HepG2 (cell line): Measurements from ENCODE around the gene PVR. TPM values are rescaled to one million over a fixed set of nuclear protein-coding genes. Genes with fewer than 3 reads are reported as not detected.
A peak's percentile ranks its signal among the peaks of the same experiment; 100 is the strongest.

Experiments
- AGO2 ChIP-seq: fragments of 200-400 bp; formaldehyde crosslinking; optimal IDR thresholded peaks from 2 replicates; pipeline ENCODE3; 2017; ENCODE audit warnings: mild to moderate bottlenecking, low read depth, low read length, moderate library complexity
- CC2D1A ChIP-seq: sonication (generic); formaldehyde crosslinking; IDR thresholded peaks from 2 replicates; pipeline ENCODE4 v1.8.1; 2023; ENCODE audit warnings: mild to moderate bottlenecking, missing genetic modification reagents
- HIC2 ChIP-seq: sonication (generic); formaldehyde crosslinking; IDR thresholded peaks from 2 replicates; pipeline ENCODE4 v1.9.0; 2022; ENCODE audit warnings: low read depth, missing genetic modification reagents
- MTF2 ChIP-seq: sonication (generic); formaldehyde crosslinking; IDR thresholded peaks from 2 replicates; pipeline ENCODE4 v1.5.0; 2020; ENCODE audit warnings: missing genetic modification reagents, borderline replicate concordance
- NFKB2 ChIP-seq: sonication (generic); formaldehyde crosslinking; IDR thresholded peaks from 2 replicates; pipeline ENCODE4 v1.4.0; 2020; ENCODE audit warnings: missing genetic modification reagents, borderline replicate concordance
- PAX8 ChIP-seq: sonication (generic); formaldehyde crosslinking; IDR thresholded peaks from 2 replicates; pipeline ENCODE4 v1.8.0; 2022; ENCODE audit warnings: mild to moderate bottlenecking, missing genetic modification reagents, borderline replicate concordance
- PHF5A ChIP-seq: IDR thresholded peaks from one replicate; pipeline ENCODE4 v1.6.1; 2018; ENCODE audit warnings: low read depth, missing genetic modification reagents; ENCODE audit not compliant: unreplicated experiment
- RBFOX2 ChIP-seq: fragments of 200-400 bp; formaldehyde crosslinking; IDR thresholded peaks from 2 replicates; pipeline ENCODE4 v1.6.1; 2017; ENCODE audit warnings: low read depth, mild to moderate bottlenecking, low read length
- RFXANK ChIP-seq: IDR thresholded peaks from 2 replicates; pipeline ENCODE4 v1.6.1; 2016
- SNAPC2 ChIP-seq: sonication (generic); formaldehyde crosslinking; IDR thresholded peaks from 2 replicates; pipeline ENCODE4 v1.8.1; 2022; ENCODE audit warnings: mild to moderate bottlenecking, missing genetic modification reagents
- ZBTB7A ChIP-seq: sonication (generic); formaldehyde crosslinking; IDR thresholded peaks from 2 replicates; pipeline ENCODE4 v1.8.0; 2022; ENCODE audit warnings: mild to moderate bottlenecking, missing genetic modification reagents
- ZBTB7B ChIP-seq: sonication (generic); formaldehyde crosslinking; IDR thresholded peaks from 2 replicates; pipeline ENCODE4 v1.4.0; 2020; ENCODE audit warnings: missing genetic modification reagents
- ZFYVE20 ChIP-seq: sonication (generic); formaldehyde crosslinking; IDR thresholded peaks from 2 replicates; pipeline ENCODE4 v1.8.0; 2023; ENCODE audit warnings: low read depth, mild to moderate bottlenecking, moderate library complexity, missing genetic modification reagents, borderline replicate concordance
- ZNF121 ChIP-seq: sonication (generic); formaldehyde crosslinking; IDR thresholded peaks from 2 replicates; pipeline ENCODE4 v1.5.0; 2020; ENCODE audit warnings: mild to moderate bottlenecking, missing genetic modification reagents
- ZNF362 ChIP-seq: sonication (generic); formaldehyde crosslinking; IDR thresholded peaks from 2 replicates; pipeline ENCODE4 v1.4.0; 2020; ENCODE audit warnings: missing genetic modification reagents, mild to moderate bottlenecking, borderline replicate concordance
- ZNF580 ChIP-seq: IDR thresholded peaks from 2 replicates; pipeline ENCODE4 v1.6.1; 2016; ENCODE audit warnings: low read depth, borderline replicate concordance
- ZNF619 ChIP-seq: sonication (generic); formaldehyde crosslinking; IDR thresholded peaks from 2 replicates; pipeline ENCODE4 v1.4.0; 2020; ENCODE audit warnings: mild to moderate bottlenecking, missing genetic modification reagents
- ZNF687 ChIP-seq: sonication (generic); formaldehyde crosslinking; IDR thresholded peaks from 2 replicates; pipeline ENCODE4 v1.5.1; 2020; ENCODE audit warnings: mild to moderate bottlenecking, missing genetic modification reagents, moderate library complexity
- ZNF7 ChIP-seq: IDR thresholded peaks from 2 replicates; pipeline ENCODE4 v1.6.1; 2016; ENCODE audit warnings: missing biosample characterization, missing genetic modification reagents
- polyA plus RNA-seq, 8 experiments: library from polyadenylated mRNA; depleted of rRNA in 3 of 8; stranded (reverse) in 7 of 8; unstranded in 1 of 8; fragments of >200 nt; fragmentation: Illumina TruSeq in 4 of 8; extraction: Trizol in 4 of 8; gene quantifications; 2 replicates each; pipeline versions ENCODE4 v1.2.1 to v1.2.3, GENCODE V29; 2011 to 2016; ENCODE audit warnings: low read depth in 4 of 8, missing spikeins in 1 of 8, mixed read lengths in 1 of 8; ENCODE audit not compliant: insufficient read depth in 1 of 8
- total RNA-seq, 5 experiments: library from RNA; depleted of rRNA; stranded (reverse); fragments of >200 nt; fragmentation: Illumina TruSeq; extraction: Trizol; gene quantifications; 2 replicates each; pipeline ENCODE4 v1.2.3, GENCODE V29; 2016; ENCODE audit warnings: low read depth in 1 of 5

PVR gene
- total and polyA plus RNA-seq, 2 of the 13 experiments (the other 11 are each of a cell fraction or from before 2014, with no cell fraction given) = 43.4 to 46.6 TPM

- TF ChIP-seq NFKB2 (CRISPR knock-in tag) (peak; percentile 49; the same call in 1 of the 2 replicates), PAX8 (CRISPR knock-in tag) (no peak), ZFYVE20 (CRISPR knock-in tag) (no peak), RFXANK (CRISPR knock-in tag) (no peak), ZBTB7B (CRISPR knock-in tag) (peak; percentile 86; the same call in 1 of the 2 replicates), ZNF7 (CRISPR knock-in tag) (no peak), AGO2 (no peak), MTF2 (CRISPR knock-in tag) (no peak), ZNF687 (CRISPR knock-in tag) (peak; percentile 64), CC2D1A (CRISPR knock-in tag) (no peak), HIC2 (CRISPR knock-in tag) (peak; percentile 53; the same call in 1 of the 2 replicates), ZNF580 (CRISPR knock-in tag) (peak; percentile 54; the same call in 1 of the 2 replicates), ZBTB7A (peak; percentile 84; the same call in 1 of the 2 replicates), SNAPC2 (CRISPR knock-in tag) (no peak), ZNF362 (CRISPR knock-in tag) (peak; percentile 65; the same call in 1 of the 2 replicates), PHF5A (CRISPR knock-in tag) (peak; percentile 55), ZNF121 (CRISPR knock-in tag) (0 out of 2 replicates have a peak, but pooled peaks have one; percentile 8), RBFOX2 (no peak), ZNF619 (0 out of 2 replicates have a peak, but pooled peaks have one; percentile 46)
Measured at GRCh38 chr19:44689290-44690130, 45.8 kb downstream of the PVR start (continued).
